Liver (tissue), 9 donors: ENCODE results near the gene NAV2. TPM values are rescaled to one million over a fixed set of nuclear protein-coding genes. Genes with fewer than 3 reads are reported as not detected.

ENCODE experiments used
- DNase-seq: peaks from one replicate; pipeline ENCODE4 v3.0.0-alpha.2; 2017; ENCODE audit warnings: low spot score
- H3K27ac ChIP-seq, 2 donors: one replicate each; pipeline ENCODE4 v1.7.0; 2013; ENCODE audit warnings: inconsistent platforms in 2 of 2, low read length in 2 of 2, control low read depth in 1 of 2, low read depth in 1 of 2, mild to moderate bottlenecking in 1 of 2
- H3K27me3 ChIP-seq, 4 donors: one replicate each; pipeline versions ENCODE4 v1.6.1 to v1.7.0; 2013; ENCODE audit warnings: low read length in 3 of 4, inconsistent platforms in 1 of 4, mild to moderate bottlenecking in 1 of 4, moderate library complexity in 1 of 4; ENCODE audit not compliant: control insufficient read depth in 4 of 4, insufficient read depth in 4 of 4
- H3K36me3 ChIP-seq, 4 donors: one replicate each; pipeline versions ENCODE4 v1.6.1 to v1.7.0; 2013; ENCODE audit warnings: low read length in 3 of 4, mild to moderate bottlenecking in 3 of 4, low read depth in 1 of 4, moderate library complexity in 1 of 4; ENCODE audit not compliant: control insufficient read depth in 4 of 4, insufficient read depth in 3 of 4
- H3K4me1 ChIP-seq, 4 donors: one replicate each; pipeline versions ENCODE4 v1.6.1 to v1.7.0; 2013; ENCODE audit warnings: low read length in 3 of 4, mild to moderate bottlenecking in 3 of 4, moderate library complexity in 1 of 4; ENCODE audit not compliant: control insufficient read depth in 4 of 4, insufficient read depth in 4 of 4
- H3K4me3 ChIP-seq, 3 donors: one replicate each; pipeline versions ENCODE4 v1.6.1 to v1.7.0; 2013; ENCODE audit warnings: low read length in 3 of 3, control low read depth in 1 of 3, low read depth in 1 of 3, mild to moderate bottlenecking in 1 of 3
- H3K9ac ChIP-seq, 2 donors: one replicate each; pipeline ENCODE4 v1.7.0; 2013; ENCODE audit warnings: low read length in 2 of 2, mild to moderate bottlenecking in 2 of 2, moderate library complexity in 2 of 2, control low read depth in 1 of 2, low read depth in 1 of 2
- H3K9me3 ChIP-seq, 4 donors: one replicate each; pipeline versions ENCODE4 v1.6.1 to v1.7.0; 2013; ENCODE audit warnings: low read length in 3 of 4; ENCODE audit not compliant: control insufficient read depth in 4 of 4
- EGR1 ChIP-seq, 2 donors: IDR thresholded peaks; 2 replicates each; pipeline ENCODE4 v1.6.1; 2016 to 2018; ENCODE audit warnings: antibody characterized with exemption in 2 of 2, low read depth in 2 of 2
- FOXA1 ChIP-seq: IDR thresholded peaks from 2 replicates; pipeline ENCODE4 v1.6.1; 2016; ENCODE audit warnings: antibody characterized with exemption
- FOXA2 ChIP-seq: IDR thresholded peaks from 2 replicates; pipeline ENCODE4 v1.6.1; 2016; ENCODE audit warnings: antibody characterized with exemption
- GABPA ChIP-seq, 2 donors: IDR thresholded peaks in 1 of 2; conservative IDR thresholded peaks in 1 of 2; 2 replicates each; pipeline ENCODE4 v1.6.1; 2016; ENCODE audit warnings: antibody characterized with exemption in 2 of 2, mild to moderate bottlenecking in 1 of 2, moderate library complexity in 1 of 2
- HNF4A ChIP-seq, 2 donors: conservative IDR thresholded peaks; 2 replicates each; pipeline ENCODE4 v1.6.1; 2016; ENCODE audit warnings: antibody characterized with exemption in 2 of 2, mild to moderate bottlenecking in 2 of 2
- HNF4G ChIP-seq: IDR thresholded peaks from 2 replicates; pipeline ENCODE4 v1.6.1; 2016; ENCODE audit warnings: antibody characterized with exemption
- NR2F2 ChIP-seq: IDR thresholded peaks from 2 replicates; pipeline ENCODE4 v1.6.1; 2016; ENCODE audit warnings: antibody characterized with exemption
- RAD21 ChIP-seq, 2 donors: IDR thresholded peaks; 2 replicates each; pipeline ENCODE4 v1.6.1; 2016; ENCODE audit warnings: antibody characterized with exemption in 2 of 2, mild to moderate bottlenecking in 2 of 2
- RXRA ChIP-seq, 2 donors: IDR thresholded peaks; 2 replicates each; pipeline ENCODE4 v1.6.1; 2017 to 2018; ENCODE audit warnings: antibody characterized with exemption in 2 of 2, mild to moderate bottlenecking in 1 of 2
- SP1 ChIP-seq: IDR thresholded peaks from 2 replicates; pipeline ENCODE4 v1.6.1; 2018; ENCODE audit warnings: antibody characterized with exemption, mild to moderate bottlenecking
- TAF1 ChIP-seq: conservative IDR thresholded peaks from 2 replicates; pipeline ENCODE4 v1.6.1; 2016; ENCODE audit warnings: antibody characterized with exemption, mild to moderate bottlenecking
- YY1 ChIP-seq: IDR thresholded peaks from 2 replicates; pipeline ENCODE4 v1.6.1; 2016; ENCODE audit warnings: antibody characterized with exemption, mild to moderate bottlenecking
- WGBS: extraction: QIAGEN DNeasy Blood & Tissue Kit; methylation state at CpG from one replicate; pipeline ENCODE4 v1.1.7; 2013; 5-methylcytosine and 5-hydroxymethylcytosine counted together
- polyA plus RNA-seq, 2 donors: library from polyadenylated mRNA; stranded (reverse) in 1 of 2; unstranded in 1 of 2; fragments of 200-250 nt in 1 of 2; fragments of >200 nt in 1 of 2; fragmentation: Nextera tagmentation in 1 of 2; extraction: Ambion mirVana in 1 of 2; gene quantifications; one replicate each; pipeline versions ENCODE4 v1.2.1 to v1.2.3, GENCODE V29; 2013 to 2015
- total RNA-seq, 2 donors: library from RNA; depleted of rRNA; stranded (reverse); fragments of >200 nt; gene quantifications; one replicate each; pipeline ENCODE4 v1.2.3, GENCODE V29; 2014
- TF ChIP-seq, protein P1 (sequence below): IDR thresholded peaks from 2 replicates; pipeline ENCODE4 v1.6.1; 2016; ENCODE audit warnings: antibody characterized with exemption
- TF ChIP-seq, protein P2 (sequence below): IDR thresholded peaks from 2 replicates; pipeline ENCODE4 v1.6.1; 2016; ENCODE audit warnings: antibody characterized with exemption
- TF ChIP-seq, protein P3 (sequence below): IDR thresholded peaks from 2 replicates; pipeline ENCODE4 v1.6.1; 2016; ENCODE audit warnings: antibody characterized with exemption, mild to moderate bottlenecking
- donor health status: healthy.
- donor health status: healthy.
- donor health status: healthy.
- donor health status: healthy.
- donor health status: healthy.

NAV2 gene
- total and polyA plus RNA-seq, 4 donors = 6.3 to 20.5 (median 11.6) TPM

DNA sequence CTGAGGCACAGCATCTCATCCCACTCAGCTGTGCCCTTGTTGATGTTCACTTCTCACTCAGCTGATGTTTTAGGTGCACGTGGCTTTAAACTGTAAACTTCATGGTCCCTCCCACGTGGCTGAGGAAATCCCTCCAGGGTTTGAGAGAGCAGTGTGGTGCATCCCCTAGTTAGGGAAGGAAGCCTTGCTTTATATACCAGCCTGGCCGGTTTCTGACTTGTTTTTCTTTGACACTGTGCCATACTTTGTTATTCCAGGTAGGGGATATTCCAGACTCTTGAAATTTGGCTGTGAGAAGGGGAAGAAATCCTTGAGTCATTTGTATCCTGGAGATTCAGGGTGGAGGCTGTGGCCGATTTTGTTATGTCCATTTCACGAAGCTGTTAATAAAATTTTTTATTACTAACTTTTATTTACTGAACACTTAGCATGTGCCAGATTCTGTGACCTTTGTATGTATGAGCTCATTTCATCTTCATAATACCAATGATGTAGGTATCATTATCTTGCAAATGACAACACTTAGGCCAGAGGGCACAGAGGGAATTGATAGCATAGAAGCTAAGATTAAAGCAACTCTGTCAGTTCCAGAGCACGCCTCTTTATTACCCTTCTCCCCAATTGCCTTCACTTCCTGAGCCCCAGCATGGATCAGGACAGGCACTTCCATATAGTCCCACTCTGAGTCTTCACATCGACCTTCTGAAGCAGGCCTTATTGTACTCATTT lies 116.6 kb downstream of the NAV2 start:
- H3K27me3 ChIP-seq = no peaks in the 10 kb centered on the region
- peaks cover 3 to 12% (median 6%) of the 10 kb centered on the region in 4 donors for H3K36me3 ChIP-seq
- H3K4me3 ChIP-seq = no peak overlapping the region
- peaks cover 0 to 14% (median 5%) of the 10 kb centered on the region in 4 donors for H3K4me1 ChIP-seq
- no peak for DNase-seq
- 45% methylated on average over 7 of the region's 7 CpGs for WGBS
- no peak overlapping the region for H3K9ac ChIP-seq
- no peak overlapping the region for H3K27ac ChIP-seq
- H3K9me3 ChIP-seq = no peaks in the 10 kb centered on the region
- TF ChIP-seq GABPA (IDR thresholded peaks at IDR 0.05 in 1 of 2, conservative IDR thresholded peaks at IDR 0.05 in 1 of 2) = no peak
- no peak for TF ChIP-seq FOXA1
- no peak for TF ChIP-seq HNF4G
- TF ChIP-seq, protein P1, sequence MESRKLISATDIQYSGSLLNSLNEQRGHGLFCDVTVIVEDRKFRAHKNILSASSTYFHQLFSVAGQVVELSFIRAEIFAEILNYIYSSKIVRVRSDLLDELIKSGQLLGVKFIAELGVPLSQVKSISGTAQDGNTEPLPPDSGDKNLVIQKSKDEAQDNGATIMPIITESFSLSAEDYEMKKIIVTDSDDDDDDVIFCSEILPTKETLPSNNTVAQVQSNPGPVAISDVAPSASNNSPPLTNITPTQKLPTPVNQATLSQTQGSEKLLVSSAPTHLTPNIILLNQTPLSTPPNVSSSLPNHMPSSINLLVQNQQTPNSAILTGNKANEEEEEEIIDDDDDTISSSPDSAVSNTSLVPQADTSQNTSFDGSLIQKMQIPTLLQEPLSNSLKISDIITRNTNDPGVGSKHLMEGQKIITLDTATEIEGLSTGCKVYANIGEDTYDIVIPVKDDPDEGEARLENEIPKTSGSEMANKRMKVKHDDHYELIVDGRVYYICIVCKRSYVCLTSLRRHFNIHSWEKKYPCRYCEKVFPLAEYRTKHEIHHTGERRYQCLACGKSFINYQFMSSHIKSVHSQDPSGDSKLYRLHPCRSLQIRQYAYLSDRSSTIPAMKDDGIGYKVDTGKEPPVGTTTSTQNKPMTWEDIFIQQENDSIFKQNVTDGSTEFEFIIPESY = no peak
- TF ChIP-seq, protein P2, sequence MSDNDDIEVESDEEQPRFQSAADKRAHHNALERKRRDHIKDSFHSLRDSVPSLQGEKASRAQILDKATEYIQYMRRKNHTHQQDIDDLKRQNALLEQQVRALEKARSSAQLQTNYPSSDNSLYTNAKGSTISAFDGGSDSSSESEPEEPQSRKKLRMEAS = no peak

DNA sequence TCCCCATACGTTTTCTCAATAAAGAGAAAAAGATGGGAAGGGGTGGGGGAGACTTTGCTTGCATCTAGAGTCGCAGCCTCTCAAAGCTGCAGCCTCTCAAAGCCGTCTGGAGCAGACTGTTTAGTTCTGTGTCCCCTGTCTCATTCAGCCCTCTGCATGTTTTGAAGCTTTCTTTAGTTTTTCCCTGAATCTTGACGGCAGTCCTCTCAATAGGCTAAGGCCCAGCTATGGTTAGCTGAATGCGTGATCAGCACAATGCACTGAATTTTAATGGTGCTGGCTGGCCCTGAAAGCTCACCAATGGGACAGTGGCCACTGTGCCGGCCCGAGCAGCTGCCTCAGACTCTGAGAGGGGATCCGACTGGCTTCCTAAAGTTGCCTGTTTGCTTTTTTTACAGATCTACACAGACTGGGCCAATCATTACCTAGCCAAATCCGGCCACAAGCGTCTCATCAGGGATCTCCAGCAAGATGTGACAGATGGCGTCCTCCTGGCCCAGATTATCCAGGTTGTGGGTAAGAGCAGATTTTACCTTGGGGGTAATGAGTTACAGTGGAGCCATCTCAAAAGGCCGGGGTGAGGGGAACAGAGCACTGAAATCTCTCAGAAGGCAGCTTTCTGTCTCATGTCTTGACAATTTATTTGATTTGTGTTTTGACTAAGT lies 119.6 kb downstream of the NAV2 start:
- Histone ChIP-seq H3K9ac (no peak overlapping the region), H3K4me3 (no peak overlapping the region), H3K9me3 (no peaks in the 10 kb centered on the region), H3K27me3 (no peaks in the 10 kb centered on the region), H3K36me3 (peaks cover 5 to 19% (median 10%) of the 10 kb centered on the region in 4 donors), H3K4me1 (peaks cover 0 to 7% (median 3%) of the 10 kb centered on the region in 4 donors), H3K27ac (no peak overlapping the region)
- DNase-seq = no peak
- WGBS = 95% methylated on average over 12 of the region's 12 CpGs
- TF ChIP-seq, protein P1 = no peak
- TF ChIP-seq SP1 (no peak), TAF1 (no peak)

DNA sequence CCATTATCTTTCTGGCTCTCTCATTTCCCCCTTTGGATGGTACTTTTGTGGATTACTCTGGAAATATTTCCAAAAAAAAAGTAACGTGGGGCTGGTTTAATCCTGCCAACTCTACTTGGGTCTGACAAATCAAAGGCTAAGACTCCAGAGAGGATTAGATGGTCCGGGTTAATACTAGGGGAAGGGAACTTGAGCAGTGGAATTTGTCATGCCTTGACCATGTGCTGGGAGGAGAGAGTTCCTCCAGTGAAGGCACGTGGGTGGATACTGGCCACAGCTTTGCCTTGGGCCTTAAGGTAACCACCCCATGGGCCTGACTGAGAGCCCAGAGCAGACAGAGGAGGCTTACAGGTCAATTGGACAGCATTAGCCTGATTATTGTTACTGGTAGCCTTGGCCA lies 120.3 kb downstream of the NAV2 start:
- H3K9me3 ChIP-seq = no peaks in the 10 kb centered on the region
- no peak overlapping the region for H3K9ac ChIP-seq
- TF ChIP-seq EGR1 (IDR thresholded peaks at IDR 0.05; ENCODE audit: low read depth in 2 of 2) = no peak
- no peak for TF ChIP-seq RAD21 (IDR thresholded peaks at IDR 0.05)
- TF ChIP-seq, protein P3, sequence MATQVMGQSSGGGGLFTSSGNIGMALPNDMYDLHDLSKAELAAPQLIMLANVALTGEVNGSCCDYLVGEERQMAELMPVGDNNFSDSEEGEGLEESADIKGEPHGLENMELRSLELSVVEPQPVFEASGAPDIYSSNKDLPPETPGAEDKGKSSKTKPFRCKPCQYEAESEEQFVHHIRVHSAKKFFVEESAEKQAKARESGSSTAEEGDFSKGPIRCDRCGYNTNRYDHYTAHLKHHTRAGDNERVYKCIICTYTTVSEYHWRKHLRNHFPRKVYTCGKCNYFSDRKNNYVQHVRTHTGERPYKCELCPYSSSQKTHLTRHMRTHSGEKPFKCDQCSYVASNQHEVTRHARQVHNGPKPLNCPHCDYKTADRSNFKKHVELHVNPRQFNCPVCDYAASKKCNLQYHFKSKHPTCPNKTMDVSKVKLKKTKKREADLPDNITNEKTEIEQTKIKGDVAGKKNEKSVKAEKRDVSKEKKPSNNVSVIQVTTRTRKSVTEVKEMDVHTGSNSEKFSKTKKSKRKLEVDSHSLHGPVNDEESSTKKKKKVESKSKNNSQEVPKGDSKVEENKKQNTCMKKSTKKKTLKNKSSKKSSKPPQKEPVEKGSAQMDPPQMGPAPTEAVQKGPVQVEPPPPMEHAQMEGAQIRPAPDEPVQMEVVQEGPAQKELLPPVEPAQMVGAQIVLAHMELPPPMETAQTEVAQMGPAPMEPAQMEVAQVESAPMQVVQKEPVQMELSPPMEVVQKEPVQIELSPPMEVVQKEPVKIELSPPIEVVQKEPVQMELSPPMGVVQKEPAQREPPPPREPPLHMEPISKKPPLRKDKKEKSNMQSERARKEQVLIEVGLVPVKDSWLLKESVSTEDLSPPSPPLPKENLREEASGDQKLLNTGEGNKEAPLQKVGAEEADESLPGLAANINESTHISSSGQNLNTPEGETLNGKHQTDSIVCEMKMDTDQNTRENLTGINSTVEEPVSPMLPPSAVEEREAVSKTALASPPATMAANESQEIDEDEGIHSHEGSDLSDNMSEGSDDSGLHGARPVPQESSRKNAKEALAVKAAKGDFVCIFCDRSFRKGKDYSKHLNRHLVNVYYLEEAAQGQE = no peak
- no peak for TF ChIP-seq HNF4A (conservative IDR thresholded peaks at IDR 0.05)
- no peak for TF ChIP-seq TAF1
- TF ChIP-seq GABPA (IDR thresholded peaks at IDR 0.05 in 1 of 2, conservative IDR thresholded peaks at IDR 0.05 in 1 of 2) = no peak
- no peak for TF ChIP-seq FOXA2
- TF ChIP-seq, protein P1 = no peak
- no peak for TF ChIP-seq HNF4G
- TF ChIP-seq SP1 = no peak
- TF ChIP-seq NR2F2 = no peak
- no peak for TF ChIP-seq YY1
- no peak for TF ChIP-seq RXRA (IDR thresholded peaks at IDR 0.05)
- 93% methylated on average over 3 of the region's 3 CpGs for WGBS
- H3K27me3 ChIP-seq = no peaks in the 10 kb centered on the region
- H3K36me3 ChIP-seq = peaks cover 5 to 19% (median 10%) of the 10 kb centered on the region in 4 donors
- no peak for DNase-seq
- H3K4me1 ChIP-seq = peaks cover 0 to 7% (median 3%) of the 10 kb centered on the region in 4 donors
- no peak overlapping the region for H3K4me3 ChIP-seq
- no peak overlapping the region for H3K27ac ChIP-seq
